CD1c-positive myeloid dendritic cell (primary cell): ENCODE results near the gene ARHGAP10.
"Not testable (repeated sequence)": the region's sequence is repeated elsewhere in the genome, so short reads cannot be mapped to it uniquely, and the experiment has no call there.

Experiments
- DNase-seq: peaks from one replicate; pipeline ENCODE4 v3.0.0-alpha.2; 2016; ENCODE audit errors: extremely low spot score

The ARHGAP10 gene

GRCh38 chr4:148062301-148062950, 330.5 kb downstream of the ARHGAP10 start:
- DNase-seq = no peak

GRCh38 chr4:148064451-148064850, 332.6 kb downstream of the ARHGAP10 start:
- no peak for DNase-seq

GRCh38 chr4:148065075-148065474, 333.2 kb downstream of the ARHGAP10 start:
- peak; percentile 34 for DNase-seq

DNA sequence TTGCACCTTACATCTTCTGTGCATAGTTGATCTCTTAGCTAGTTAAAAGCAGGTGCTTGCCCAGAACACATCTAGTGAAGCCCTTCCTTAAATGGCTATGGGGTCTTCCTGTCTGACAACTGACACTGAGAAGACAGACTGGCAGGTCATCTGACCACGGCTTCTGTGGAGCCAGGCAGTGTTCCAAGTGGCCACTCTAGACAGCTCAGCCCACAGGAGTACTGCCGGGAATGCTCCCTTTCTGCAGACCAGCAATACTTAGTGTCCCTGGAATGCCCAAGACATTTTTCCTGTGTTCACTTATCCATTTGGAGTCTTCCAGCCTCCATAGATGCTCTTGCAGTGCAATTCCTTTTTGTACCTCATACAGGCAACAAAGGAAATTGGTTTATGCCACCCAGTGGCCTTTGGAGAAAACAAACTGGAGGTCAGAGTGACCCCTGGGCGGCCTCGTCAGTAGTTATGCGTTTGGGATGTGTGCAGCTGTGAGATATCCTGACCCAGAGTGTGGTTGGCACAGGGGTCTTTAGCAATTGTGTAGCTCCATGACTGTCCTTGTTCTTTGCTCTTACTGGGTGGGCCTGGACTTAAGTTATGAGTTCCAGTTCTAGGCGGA, 335.5 kb downstream of the ARHGAP10 start:
- DNase-seq = no peak

GRCh38 chr4:148068065-148068911, 336.4 kb downstream of the ARHGAP10 start:
- no peak for DNase-seq

DNA sequence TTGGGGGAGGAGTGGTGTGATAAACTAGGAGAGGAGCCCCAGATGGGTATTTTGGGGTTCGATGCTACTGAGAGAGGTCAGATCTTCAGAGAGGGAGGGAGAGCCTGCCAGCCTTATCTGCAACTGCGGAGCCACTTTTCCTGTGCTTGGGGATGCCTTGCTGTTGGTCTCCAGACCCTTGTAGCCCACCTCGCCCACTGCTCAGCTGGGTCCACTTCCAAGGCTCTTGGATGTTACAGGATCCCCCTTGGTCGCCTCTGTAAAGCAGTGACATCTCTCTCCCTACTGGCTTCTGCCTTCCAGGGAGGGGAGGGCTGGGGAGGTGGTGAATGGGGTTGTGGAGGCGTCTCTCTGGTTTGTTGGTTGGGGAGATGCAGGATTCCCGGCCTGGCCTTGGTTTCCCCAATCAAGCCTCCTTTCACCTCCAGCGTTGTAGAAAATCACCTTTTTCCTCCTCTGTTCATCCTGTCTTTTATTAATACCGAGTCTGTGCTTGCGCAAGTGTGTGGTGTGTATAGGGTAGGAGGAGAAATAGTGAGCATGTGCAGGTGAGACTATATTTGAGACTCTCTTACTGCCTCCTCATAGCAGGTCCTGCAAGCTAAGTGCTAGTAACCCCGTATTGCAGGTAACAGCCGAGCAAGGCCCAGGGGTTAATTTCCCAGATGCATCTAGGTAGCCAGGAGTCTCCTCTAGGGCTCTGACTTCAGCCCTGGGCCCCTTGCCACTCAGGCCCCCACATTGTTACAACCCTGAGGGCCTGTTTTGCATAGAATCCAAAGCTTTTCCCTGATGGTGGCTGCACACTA, 337.4 kb downstream of the ARHGAP10 start:
- DNase-seq = no peak

- no peak for DNase-seq
Observed at GRCh38 chr4:148069895-148070178, 337.9 kb downstream of the ARHGAP10 start.

DNA sequence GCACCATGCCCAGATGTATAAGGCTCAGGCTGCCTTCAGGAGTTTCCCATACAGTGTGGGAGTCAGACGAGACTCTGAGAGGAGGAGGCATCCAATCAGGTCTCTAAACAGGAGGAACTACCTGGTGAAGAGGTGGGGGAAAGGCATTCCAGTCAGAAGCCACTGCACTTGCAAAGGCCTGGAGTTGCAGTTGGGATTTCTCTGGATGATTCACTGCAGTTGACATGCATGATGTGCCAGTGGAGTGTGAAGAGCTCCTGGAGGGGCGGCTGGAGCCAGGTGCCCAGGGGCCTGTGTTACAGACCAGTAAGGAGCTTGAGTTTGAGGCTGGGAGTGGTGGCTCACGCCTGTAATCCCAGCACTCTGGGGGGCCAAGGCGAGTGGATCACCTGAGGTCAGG, 339.1 kb downstream of the ARHGAP10 start:
- DNase-seq = no peak

GRCh38 chr4:148072789-148073188, 340.9 kb downstream of the ARHGAP10 start:
- DNase-seq = no peak

DNA sequence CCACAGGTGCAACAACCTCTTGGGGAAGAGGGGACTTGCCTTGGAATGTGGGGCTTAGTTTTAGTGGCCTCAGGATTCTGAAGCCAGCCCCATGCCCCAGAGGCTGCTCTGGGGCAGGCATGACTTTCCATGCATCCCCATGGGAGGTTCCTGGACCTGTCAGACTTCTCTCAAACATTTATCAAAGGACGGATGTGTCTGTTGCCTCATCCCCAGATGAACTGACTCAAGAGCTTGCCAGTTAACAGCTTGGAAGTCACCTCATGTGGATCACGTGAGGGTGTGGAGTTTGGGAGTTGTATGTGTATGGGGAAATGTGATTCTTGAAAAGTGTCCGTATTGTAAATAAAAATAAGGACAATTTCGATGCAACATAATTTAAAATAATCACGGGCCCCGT, 341.5 kb downstream of the ARHGAP10 start:
- DNase-seq = no peak

DNA sequence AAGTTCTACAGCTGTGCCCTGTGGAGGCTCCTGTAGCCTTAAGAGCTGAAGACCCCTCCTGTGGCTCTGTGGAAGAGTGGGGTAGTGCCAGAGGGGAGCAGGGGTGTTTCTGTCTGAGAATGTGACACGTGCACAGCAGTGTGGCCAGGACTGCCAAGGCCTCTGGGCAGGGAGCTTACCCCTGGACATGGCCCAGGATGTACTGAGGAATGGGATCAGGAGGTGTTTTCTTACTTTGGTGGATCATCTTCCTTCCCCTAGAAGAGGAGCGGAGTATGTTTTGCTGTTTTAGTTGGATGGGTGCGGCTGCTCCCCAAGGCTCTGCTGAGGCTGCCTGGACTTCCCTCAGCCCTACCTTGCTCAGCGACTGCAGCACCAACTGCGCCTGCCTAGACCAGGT, 342.6 kb downstream of the ARHGAP10 start:
- no peak for DNase-seq

GRCh38 chr4:148075438-148075837, 343.6 kb downstream of the ARHGAP10 start:
- DNase-seq = no peak

GRCh38 chr4:148076964-148077363, 345.1 kb downstream of the ARHGAP10 start:
- no peak for DNase-seq

GRCh38 chr4:148077581-148077980, 345.7 kb downstream of the ARHGAP10 start:
- no peak for DNase-seq

- DNase-seq = no peak
Observed at GRCh38 chr4:148078061-148078460, 346.2 kb downstream of the ARHGAP10 start.

GRCh38 chr4:148079961-148080360, 348.1 kb downstream of the ARHGAP10 start:
- no peak for DNase-seq

DNA sequence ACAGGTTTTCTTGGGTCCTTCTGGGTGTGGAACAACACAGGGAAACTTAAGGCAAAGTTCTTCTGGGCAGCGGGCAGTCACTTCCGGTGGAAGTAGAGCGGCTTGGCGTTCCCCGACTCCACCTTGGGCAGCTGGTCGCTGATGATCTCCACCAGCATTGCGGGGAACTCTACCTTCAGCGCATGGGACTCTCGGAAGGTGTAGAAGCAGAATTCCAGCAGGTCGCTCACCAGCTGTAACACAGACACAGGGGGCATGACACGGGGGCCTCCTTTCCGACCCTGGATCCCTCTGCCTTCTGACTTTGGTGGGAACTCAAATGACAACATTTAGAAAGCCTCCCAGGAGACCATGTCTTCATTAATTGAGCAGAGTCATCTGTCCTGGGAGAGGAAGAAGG, 349.4 kb downstream of the ARHGAP10 start:
- DNase-seq = no peak

DNA sequence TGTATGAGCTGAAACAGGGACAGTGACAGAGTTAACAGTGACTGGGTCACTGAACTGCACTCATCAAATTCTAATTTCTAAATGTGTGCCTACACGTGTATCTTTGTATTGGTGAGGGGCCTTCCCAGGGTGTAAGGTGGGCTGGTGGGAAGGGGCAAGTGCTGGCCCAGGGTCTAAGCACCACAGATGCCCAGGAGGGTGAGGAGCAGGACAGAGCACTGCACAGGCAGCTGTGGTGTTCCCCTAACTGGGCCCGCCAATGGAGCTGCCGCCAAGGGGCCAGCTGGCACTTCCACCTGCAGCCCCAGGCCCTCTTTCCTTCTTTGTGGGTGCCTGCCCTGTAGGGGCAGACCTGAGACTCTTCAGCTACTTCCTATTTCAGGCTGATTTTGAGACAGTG, 349.9 kb downstream of the ARHGAP10 start:
- DNase-seq = no peak

- DNase-seq = not testable (repeated sequence)
Observed at GRCh38 chr4:148083073-148083472, 351.2 kb downstream of the ARHGAP10 start.

- DNase-seq = no peak
Observed at GRCh38 chr4:148089624-148090023, 357.7 kb downstream of the ARHGAP10 start.

- DNase-seq = no peak
Observed at GRCh38 chr4:148090029-148090428, 358.1 kb downstream of the ARHGAP10 start.
